Left renal pelvis (tissue), 4 donors: ENCODE data around the gene MOXD1. TPM values are rescaled to one million over a fixed set of nuclear protein-coding genes. Genes with fewer than 3 reads are reported as not detected.

Experiments used
- DNase-seq, 4 donors: peaks; one replicate each; pipeline ENCODE4 v3.0.0-alpha.2; 2013; ENCODE audit warnings: low read depth in 4 of 4, low spot score in 3 of 4
- polyA plus RNA-seq, 4 donors: library from polyadenylated mRNA; unstranded; fragments of 120-200 nt; gene quantifications; one replicate each; pipeline ENCODE4 v1.2.1, GENCODE V29; 2013; ENCODE audit not compliant: insufficient read length in 4 of 4

MOXD1 gene
- polyA plus RNA-seq, 4 donors = 193 to 481 (median 263) TPM

DNA sequence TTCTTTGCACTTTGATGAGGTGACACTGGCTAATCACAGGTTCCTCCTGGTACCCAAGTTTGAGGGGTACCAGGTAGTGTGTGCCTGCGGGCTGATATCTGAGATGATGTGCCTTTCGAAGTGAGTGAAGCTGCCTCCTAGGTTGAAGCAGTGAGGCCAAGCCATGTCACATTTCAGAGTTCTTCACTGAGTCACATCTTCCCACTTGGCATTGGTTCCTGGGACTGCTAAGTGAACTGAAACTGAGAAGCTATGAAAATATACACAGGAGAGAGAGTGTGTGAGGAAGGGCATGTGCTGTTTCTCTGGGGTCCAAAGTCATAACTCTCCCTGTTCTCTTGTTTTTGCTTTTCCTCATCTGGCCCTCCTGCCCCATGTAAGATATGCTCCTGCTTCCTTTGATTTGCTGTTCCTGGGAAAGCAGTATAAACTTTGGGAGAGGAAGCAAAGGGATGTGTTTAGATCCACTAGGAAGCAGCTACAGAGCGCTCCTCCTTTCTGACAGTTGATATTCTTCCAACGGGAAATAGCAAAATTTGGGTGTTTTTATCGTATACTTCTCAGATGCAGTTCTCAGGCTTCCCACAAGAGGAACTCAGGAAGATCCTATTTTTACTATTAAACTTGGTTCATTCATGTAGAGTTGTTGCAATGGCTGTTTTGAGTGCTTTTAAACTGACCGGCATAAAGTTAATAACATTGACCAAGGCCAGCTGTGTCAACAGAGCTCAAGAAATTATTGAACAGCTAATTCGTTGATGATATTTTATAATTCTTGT lies 153.7 kb downstream of the MOXD1 start:
- no peak for DNase-seq

- no peak for DNase-seq
These were observed 154.5 kb downstream of the MOXD1 start for GRCh38 chr6:132246632-132247270.

DNA sequence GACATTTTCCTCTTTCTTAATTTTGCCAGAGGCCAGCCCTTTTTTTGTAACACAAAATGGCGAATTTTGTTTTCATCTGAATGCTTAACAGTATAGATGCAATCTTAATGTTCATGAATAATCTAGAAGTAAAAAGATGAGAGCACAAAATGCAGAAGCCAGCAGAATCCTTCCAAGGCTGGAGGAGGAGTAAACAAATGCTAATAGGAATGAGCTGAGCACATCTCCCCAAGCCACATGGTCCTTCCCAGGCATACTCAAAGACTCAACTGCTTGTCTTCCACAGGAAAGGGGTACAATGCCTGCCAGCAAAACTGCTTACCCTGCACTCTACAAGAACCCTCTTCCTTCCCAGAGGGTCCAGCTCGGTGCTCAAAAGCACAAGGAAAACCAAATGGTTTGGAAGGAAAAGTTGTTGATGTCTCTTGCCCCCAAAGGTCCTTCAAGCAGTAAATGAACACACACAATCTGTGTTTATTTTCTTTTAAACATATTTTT lies 155.1 kb downstream of the MOXD1 start:
- DNase-seq = no peak

Other genes with a start within 250 kb of the MOXD1 start
- gene STX7, start 111.6 kb upstream of the MOXD1 start, polyA plus RNA-seq = 10 to 100 TPM; 75.9 to 98.3 (median 91.4) TPM
- gene TAAR9, start 136.8 kb upstream of the MOXD1 start, polyA plus RNA-seq = not detected
- gene TAAR8, start 151.2 kb upstream of the MOXD1 start, polyA plus RNA-seq = not detected
- under 1 TPM in 1 of 4 donors, not detected in 3; 0.17 TPM for gene TAAR6, start 168.8 kb upstream of the MOXD1 start, polyA plus RNA-seq
- gene TAAR5, start 188.3 kb upstream of the MOXD1 start, polyA plus RNA-seq = not detected
- gene TAAR2, start 222.8 kb upstream of the MOXD1 start, polyA plus RNA-seq = not detected